Gastroesophageal sphincter (tissue), 3 donors: ENCODE data around the gene CASK.

Experiments
- POLR2A ChIP-seq, 2 donors: fragments of 450-650 bp; IDR thresholded peaks; one replicate each; pipeline ENCODE4 v1.6.1; 2017; ENCODE audit warnings: antibody characterized with exemption in 2 of 2, mild to moderate bottlenecking in 2 of 2, moderate library complexity in 1 of 2
- POLR2AphosphoS5 ChIP-seq: sonication (generic); formaldehyde crosslinking; IDR thresholded peaks from one replicate; pipeline ENCODE4 v1.6.1; 2017; ENCODE audit warnings: antibody characterized with exemption
- TF ChIP-seq, protein P1 (sequence below), 4 experiments: fragments of 200-600 bp in 2 of 4; fragments of 450-650 bp in 2 of 4; sonication (generic) in 1 of 4; IDR thresholded peaks; one replicate each; pipeline ENCODE4 v1.5.1; 2017 to 2019; ENCODE audit warnings: antibody characterized with exemption in 4 of 4, mild to moderate bottlenecking in 2 of 4, moderate library complexity in 2 of 4

GRCh38 chrX:41789374-41789773 lies 134.0 kb downstream of the CASK start:
- TF ChIP-seq, protein P1, sequence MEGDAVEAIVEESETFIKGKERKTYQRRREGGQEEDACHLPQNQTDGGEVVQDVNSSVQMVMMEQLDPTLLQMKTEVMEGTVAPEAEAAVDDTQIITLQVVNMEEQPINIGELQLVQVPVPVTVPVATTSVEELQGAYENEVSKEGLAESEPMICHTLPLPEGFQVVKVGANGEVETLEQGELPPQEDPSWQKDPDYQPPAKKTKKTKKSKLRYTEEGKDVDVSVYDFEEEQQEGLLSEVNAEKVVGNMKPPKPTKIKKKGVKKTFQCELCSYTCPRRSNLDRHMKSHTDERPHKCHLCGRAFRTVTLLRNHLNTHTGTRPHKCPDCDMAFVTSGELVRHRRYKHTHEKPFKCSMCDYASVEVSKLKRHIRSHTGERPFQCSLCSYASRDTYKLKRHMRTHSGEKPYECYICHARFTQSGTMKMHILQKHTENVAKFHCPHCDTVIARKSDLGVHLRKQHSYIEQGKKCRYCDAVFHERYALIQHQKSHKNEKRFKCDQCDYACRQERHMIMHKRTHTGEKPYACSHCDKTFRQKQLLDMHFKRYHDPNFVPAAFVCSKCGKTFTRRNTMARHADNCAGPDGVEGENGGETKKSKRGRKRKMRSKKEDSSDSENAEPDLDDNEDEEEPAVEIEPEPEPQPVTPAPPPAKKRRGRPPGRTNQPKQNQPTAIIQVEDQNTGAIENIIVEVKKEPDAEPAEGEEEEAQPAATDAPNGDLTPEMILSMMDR (IDR thresholded peaks at IDR 0.05), result no peak
- TF ChIP-seq POLR2A (IDR thresholded peaks at IDR 0.05), result no peak
- TF ChIP-seq POLR2AphosphoS5, result no peak
